Mesendoderm (in vitro differentiated cells): ENCODE results near the gene SKIL.

Experiments used
- DNase-seq: peaks from one replicate; pipeline ENCODE4 v3.0.0; 2013
- H2AK5ac ChIP-seq: 2 replicates; pipeline ENCODE4 v1.6.1; 2013; ENCODE audit warnings: low read length, inconsistent platforms
- H2BK120ac ChIP-seq: 2 replicates; pipeline ENCODE4 v1.6.1; 2013; ENCODE audit warnings: low read depth, mild to moderate bottlenecking, low read length, moderate library complexity, mixed read lengths
- H2BK15ac ChIP-seq: replicated peaks from 2 replicates; pipeline ENCODE4 v1.6.1; 2013; ENCODE audit warnings: low read depth, mild to moderate bottlenecking, moderate library complexity
- H2BK5ac ChIP-seq: 2 replicates; pipeline ENCODE4 v1.6.1; 2013; ENCODE audit warnings: low read length, inconsistent platforms
- H3K18ac ChIP-seq: 2 replicates; pipeline ENCODE4 v1.6.1; 2013; ENCODE audit warnings: mild to moderate bottlenecking, low read length, mixed read lengths
- H3K23ac ChIP-seq: one replicate; pipeline ENCODE4 v1.6.1; 2013; ENCODE audit warnings: low read length
- H3K27ac ChIP-seq: 2 replicates; pipeline ENCODE4 v1.5.1; 2013; ENCODE audit warnings: low read depth, mild to moderate bottlenecking, inconsistent platforms, low read length, moderate library complexity
- H3K27me3 ChIP-seq: 2 replicates; pipeline ENCODE4 v1.6.1; 2013; ENCODE audit warnings: low read length, control low read depth, mild to moderate bottlenecking, inconsistent platforms; ENCODE audit not compliant: insufficient read depth, poor library complexity
- H3K36me3 ChIP-seq: 2 replicates; pipeline ENCODE4 v1.6.1; 2013; ENCODE audit warnings: low read length, inconsistent platforms; ENCODE audit not compliant: control insufficient read depth, insufficient read depth
- H3K4ac ChIP-seq: one replicate; pipeline ENCODE4 v1.6.1; 2013; ENCODE audit warnings: low read depth, mild to moderate bottlenecking, low read length, moderate library complexity
- H3K4me1 ChIP-seq: 2 replicates; pipeline ENCODE4 v1.6.1; 2013; ENCODE audit warnings: low read depth, low read length, inconsistent platforms; ENCODE audit not compliant: control insufficient read depth
- H3K4me2 ChIP-seq: 2 replicates; pipeline ENCODE4 v1.6.1; 2013; ENCODE audit warnings: low read length
- H3K4me3 ChIP-seq: 2 replicates; pipeline ENCODE4 v1.5.1; 2013; ENCODE audit warnings: mild to moderate bottlenecking, low read length
- H3K56ac ChIP-seq: one replicate; pipeline ENCODE4 v1.6.1; 2013; ENCODE audit warnings: low read length
- H3K79me1 ChIP-seq: 2 replicates; pipeline ENCODE4 v1.6.1; 2013; ENCODE audit warnings: low read length, inconsistent platforms
- H3K79me2 ChIP-seq: 2 replicates; pipeline ENCODE4 v1.6.1; 2013; ENCODE audit warnings: mild to moderate bottlenecking, low read length; ENCODE audit not compliant: control insufficient read depth, insufficient read depth
- H3K9ac ChIP-seq: 2 replicates; pipeline ENCODE4 v1.6.1; 2013; ENCODE audit warnings: low read length, inconsistent platforms
- H4K5ac ChIP-seq: one replicate; pipeline ENCODE4 v1.6.1; 2013; ENCODE audit warnings: low read length
- H4K8ac ChIP-seq: one replicate; pipeline ENCODE4 v1.6.1; 2013; ENCODE audit warnings: low read depth, mild to moderate bottlenecking, control low read depth, low read length, moderate library complexity
- WGBS: extraction: QIAGEN DNeasy Blood & Tissue Kit; methylation state at CpG from one replicate; pipeline ENCODE4 v1.1.7; 2013; ENCODE audit warnings: low lambda C conversion rate, missing lambda C conversion rate; ENCODE audit not compliant: insufficient coverage; ENCODE audit errors: extremely low coverage; 5-methylcytosine and 5-hydroxymethylcytosine counted together

Gene SKIL

DNA sequence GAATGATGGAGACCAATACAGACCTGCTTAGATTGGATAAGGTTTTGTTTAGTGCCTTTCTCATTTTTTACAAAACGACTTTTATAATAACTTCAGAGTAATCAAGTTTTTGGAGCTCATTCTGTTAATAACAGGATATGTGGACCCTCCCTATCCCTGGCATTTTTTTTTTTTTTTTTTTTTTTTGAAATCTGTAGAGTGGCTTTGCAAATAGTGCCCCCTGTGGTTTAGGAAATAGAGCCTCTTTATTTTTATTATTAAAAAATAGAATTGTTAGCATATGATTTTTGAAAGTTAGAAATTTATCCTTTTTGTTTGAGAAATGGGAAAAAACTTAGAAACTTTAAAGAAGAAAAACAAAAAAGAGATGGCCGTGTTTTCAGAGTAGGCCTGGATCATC lies 11.4 kb downstream of the SKIL start:
- H3K36me3 ChIP-seq: no peaks in the 10 kb centered on the region
- no peak overlapping the region for H3K56ac ChIP-seq

GRCh38 chr3:170372190-170372879 lies 14.8 kb downstream of the SKIL start:
- no peak overlapping the region for H3K23ac ChIP-seq
- H3K4me1 ChIP-seq: no peaks in the 10 kb centered on the region
- no peak overlapping the region for H3K4me3 ChIP-seq
- no peak overlapping the region for H2BK15ac ChIP-seq
- no peak overlapping the region for H4K8ac ChIP-seq
- no peak overlapping the region for H3K4me2 ChIP-seq
- no peak overlapping the region for H3K9ac ChIP-seq
- no peak for DNase-seq
- no peak overlapping the region for H3K56ac ChIP-seq
- H2AK5ac ChIP-seq: no peak overlapping the region
- H2BK120ac ChIP-seq: no peak overlapping the region
- H4K5ac ChIP-seq: no peak overlapping the region
- no peak overlapping the region for H3K27ac ChIP-seq
- peaks cover 70% of the 10 kb centered on the region for H3K79me2 ChIP-seq
- H3K79me1 ChIP-seq: no peaks in the 10 kb centered on the region
- H3K18ac ChIP-seq: no peak overlapping the region
- no peak overlapping the region for H2BK5ac ChIP-seq
- no CpG with 5 or more reads among the region's 2 CpGs for WGBS
- H3K36me3 ChIP-seq: no peaks in the 10 kb centered on the region
- H3K27me3 ChIP-seq: no peaks in the 10 kb centered on the region
- H3K4ac ChIP-seq: no peak overlapping the region

More for the DNA sequence above, 11.4 kb downstream of the SKIL start:
- Histone ChIP-seq H2BK5ac (no peak overlapping the region), H4K5ac (no peak overlapping the region), H3K27me3 (no peaks in the 10 kb centered on the region), H3K18ac (no peak overlapping the region), H3K23ac (no peak overlapping the region), H3K4ac (no peak overlapping the region), H3K9ac (no peak overlapping the region), H3K4me3 (no peak overlapping the region), H3K4me2 (no peak overlapping the region), H2AK5ac (no peak overlapping the region), H3K79me2 (peaks cover 76% of the 10 kb centered on the region), H2BK15ac (no peak overlapping the region), H3K4me1 (no peaks in the 10 kb centered on the region), H4K8ac (no peak overlapping the region), H3K27ac (no peak overlapping the region), H3K79me1 (no peaks in the 10 kb centered on the region), H2BK120ac (no peak overlapping the region)
- no peak for DNase-seq
- WGBS: no CpG with 5 or more reads among the region's 2 CpGs

- WGBS: no CpG with 5 or more reads among the region's 1 CpG
- Histone ChIP-seq H3K4me2 (no peak overlapping the region), H3K18ac (no peak overlapping the region), H3K36me3 (peaks cover 1% of the 10 kb centered on the region), H3K27me3 (no peaks in the 10 kb centered on the region), H3K27ac (no peak overlapping the region), H2BK120ac (no peak overlapping the region), H3K4ac (no peak overlapping the region), H2AK5ac (no peak overlapping the region), H4K5ac (no peak overlapping the region), H2BK5ac (no peak overlapping the region), H3K56ac (no peak overlapping the region), H3K79me2 (peaks cover 31% of the 10 kb centered on the region), H3K79me1 (peaks cover 2% of the 10 kb centered on the region), H2BK15ac (no peak overlapping the region), H4K8ac (no peak overlapping the region), H3K4me3 (no peak overlapping the region), H3K23ac (no peak overlapping the region), H3K4me1 (no peaks in the 10 kb centered on the region), H3K9ac (no peak overlapping the region)
- DNase-seq: no peak
These were observed 26.1 kb downstream of the SKIL start for GRCh38 chr3:170383567-170383966.

GRCh38 chr3:170386468-170386867 lies 29.0 kb downstream of the SKIL start:
- Histone ChIP-seq H3K79me2 (peaks cover 15% of the 10 kb centered on the region), H2BK120ac (no peak overlapping the region), H3K4me2 (no peak overlapping the region), H3K18ac (no peak overlapping the region), H2BK5ac (no peak overlapping the region), H3K9ac (no peak overlapping the region), H2BK15ac (no peak overlapping the region), H3K27ac (no peak overlapping the region), H3K4me1 (no peaks in the 10 kb centered on the region), H3K36me3 (peaks cover 1% of the 10 kb centered on the region), H4K8ac (no peak overlapping the region), H3K27me3 (no peaks in the 10 kb centered on the region), H3K4ac (no peak overlapping the region), H4K5ac (no peak overlapping the region), H2AK5ac (no peak overlapping the region), H3K23ac (no peak overlapping the region), H3K56ac (no peak overlapping the region), H3K4me3 (no peak overlapping the region), H3K79me1 (no peaks in the 10 kb centered on the region)
- no peak for DNase-seq
- no CpG with 5 or more reads among the region's 3 CpGs for WGBS

DNA sequence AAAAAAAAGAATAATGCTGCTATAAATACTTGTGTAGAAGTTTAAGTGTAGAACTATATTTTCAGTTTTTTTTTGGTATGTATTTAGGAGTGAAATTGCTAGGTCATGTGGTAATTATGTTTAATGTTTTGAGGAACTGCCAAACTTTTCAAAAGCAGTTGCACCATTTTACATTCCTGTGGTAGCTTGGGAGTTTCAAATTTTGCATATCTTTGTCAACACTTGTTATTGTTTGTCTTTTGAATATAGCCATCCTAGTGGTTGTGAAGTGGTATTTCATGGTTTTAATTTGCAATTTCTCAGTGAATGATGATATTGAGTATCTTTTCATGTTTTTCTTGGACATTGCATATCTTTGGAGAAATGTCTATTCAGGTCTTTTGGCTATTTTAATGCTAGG lies 30.4 kb downstream of the SKIL start:
- no peak overlapping the region for H3K27ac ChIP-seq
- no peak overlapping the region for H4K8ac ChIP-seq
- H3K27me3 ChIP-seq: no peaks in the 10 kb centered on the region
- H3K79me1 ChIP-seq: no peaks in the 10 kb centered on the region
- peaks cover 15% of the 10 kb centered on the region for H3K79me2 ChIP-seq
- H2BK120ac ChIP-seq: no peak overlapping the region
- H3K36me3 ChIP-seq: peaks cover 1% of the 10 kb centered on the region
- no peak overlapping the region for H3K4me3 ChIP-seq
- H3K9ac ChIP-seq: no peak overlapping the region
- H2BK5ac ChIP-seq: no peak overlapping the region
- H3K4me1 ChIP-seq: no peaks in the 10 kb centered on the region
- no peak overlapping the region for H4K5ac ChIP-seq
- H3K18ac ChIP-seq: no peak overlapping the region
- no peak overlapping the region for H2AK5ac ChIP-seq
- H3K56ac ChIP-seq: no peak overlapping the region
- no peak overlapping the region for H2BK15ac ChIP-seq
- H3K4ac ChIP-seq: no peak overlapping the region
- H3K23ac ChIP-seq: no peak overlapping the region
- no peak overlapping the region for H3K4me2 ChIP-seq
- DNase-seq: no peak

DNA sequence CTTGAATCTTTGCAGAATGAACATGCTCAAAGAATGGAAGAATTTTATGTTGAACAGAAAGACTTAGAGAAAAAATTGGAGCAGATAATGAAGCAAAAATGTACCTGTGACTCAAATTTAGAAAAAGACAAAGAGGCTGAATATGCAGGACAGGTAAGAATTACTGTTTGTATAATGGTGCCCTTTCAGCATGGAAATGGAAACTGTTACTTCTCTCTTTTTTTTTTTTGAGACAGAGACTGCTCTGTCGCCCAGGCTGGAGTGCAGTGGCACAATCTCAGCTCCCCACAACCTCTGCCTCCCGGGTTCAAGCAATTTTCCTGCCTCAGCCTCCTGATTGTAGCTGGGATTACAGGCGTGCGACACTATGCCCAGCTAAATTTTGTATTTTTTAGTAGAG lies 33.6 kb downstream of the SKIL start:
- peaks cover 1% of the 10 kb centered on the region for H3K36me3 ChIP-seq
- no peak overlapping the region for H2AK5ac ChIP-seq

More for the DNA sequence above, 33.6 kb downstream of the SKIL start:
- Histone ChIP-seq H3K27ac (no peak overlapping the region), H3K79me1 (no peaks in the 10 kb centered on the region), H2BK15ac (no peak overlapping the region), H2BK5ac (no peak overlapping the region), H3K9ac (no peak overlapping the region), H2BK120ac (no peak overlapping the region), H4K5ac (no peak overlapping the region), H3K23ac (no peak overlapping the region), H3K18ac (no peak overlapping the region), H3K79me2 (peaks cover 3% of the 10 kb centered on the region), H4K8ac (no peak overlapping the region), H3K4ac (no peak overlapping the region), H3K4me2 (no peak overlapping the region), H3K4me3 (no peak overlapping the region), H3K27me3 (no peaks in the 10 kb centered on the region), H3K56ac (no peak overlapping the region), H3K4me1 (no peaks in the 10 kb centered on the region)
- WGBS: no CpG with 5 or more reads among the region's 4 CpGs
- no peak for DNase-seq
